ENCODE results near the gene FCGBP. TPM values are rescaled to one million over a fixed set of nuclear protein-coding genes. Genes with fewer than 3 reads are reported as not detected.

The FCGBP gene
- total RNA-seq, 1 experiment from 2014 or later: 0.80 TPM

DNA sequence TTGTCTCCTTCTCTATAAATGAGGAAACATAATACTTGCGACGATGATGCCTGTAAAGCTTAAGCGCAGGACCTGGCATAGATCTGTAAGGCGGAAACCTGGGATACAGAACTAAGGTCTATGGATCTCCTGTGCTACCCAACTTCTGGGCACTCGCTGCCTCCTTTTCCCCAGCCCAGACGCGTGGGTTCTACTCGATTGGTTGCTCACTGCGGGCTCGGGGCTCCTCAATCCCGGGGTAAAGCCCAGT, 35.9 kb upstream of the FCGBP start:
- Histone ChIP-seq H3K4me1 (ENCODE audit: insufficient read depth, low read length) (peaks cover 9% of the 10 kb centered on the region; the same call in 1 of the 2 replicates), H3K27me3 (ENCODE audit: low read length) (no peaks in the 10 kb centered on the region), H3K79me2 (ENCODE audit: low read length) (peaks cover 40% of the 10 kb centered on the region), H3K9me2 (replicated peaks; ENCODE audit: low read length) (no peaks in the 10 kb centered on the region), H4K20me1 (ENCODE audit: low read length) (no peaks in the 10 kb centered on the region), H3K9me3 (ENCODE audit: low read length) (no peaks in the 10 kb centered on the region), H3K4me3 (ENCODE audit: low read length) (peak overlapping the region; percentile 88), H3K36me3 (ENCODE audit: low read depth, low read length) (peaks cover 26% of the 10 kb centered on the region), H3F3A (ENCODE audit: low read length, unreplicated experiment) (no peaks in the 10 kb centered on the region), H2AFZ (ENCODE audit: low read length) (peak overlapping the region; percentile 75), H3K4me2 (ENCODE audit: low read length) (peak overlapping the region; percentile 97), H3K9ac (ENCODE audit: low read length) (peak overlapping the region; percentile 97), H3K27ac (ENCODE audit: low read length) (peak overlapping the region; percentile 65)
- no peak; the same call in 1 of the 2 replicates for ATAC-seq
- BruUV-seq (replicated peaks): TSS peak; percentile 92
- ChIA-PET POLR2A (ENCODE audit: unreplicated experiment) (interaction anchor here (0.5 to 1.0 kb wide), 7 partner anchors 40 to 1262 kb away, joined by 3 to 4 read pairs (median 3); partner anchors contain the start of gene ZNF780A), CTCF (interaction anchor here (0.5 to 1.5 kb wide), 6 partner anchors 89 to 627 kb away, joined by 3 to 11 read pairs (median 3); partner anchors contain the start of gene DYRK1B)
- intact Hi-C loops (cut with micrococcal nuclease): loop anchor here (2.0 to 10.0 kb wide), 2 partner anchors 66 to 86 kb away; partner anchors contain the start of gene ZNF780B
- DNase-seq: peak; percentile 8
- TF ChIP-seq EZH2phosphoT487 (IDR thresholded peaks at IDR 0.05; ENCODE audit: borderline replicate concordance, low read length): no peak
- TF ChIP-seq CTCF (conservative IDR thresholded peaks at IDR 0.05; ENCODE audit: low read depth, low read length): no peak
- no peak for TF ChIP-seq EZH2 (IDR thresholded peaks at IDR 0.05; ENCODE audit: low read length, unreplicated experiment)

GRCh38 chr19:39969681-39970424, 35.4 kb upstream of the FCGBP start:
- ChIA-PET CTCF (interaction anchor here (0.5 to 1.5 kb wide), 6 partner anchors 88 to 177 kb away, joined by 3 to 11 read pairs (median 4); partner anchors contain the start of gene DYRK1B), POLR2A (ENCODE audit: unreplicated experiment) (interaction anchor here (0.5 to 0.6 kb wide), 4 partner anchors 29 to 1262 kb away, joined by 3 to 4 read pairs (median 3); no protein-coding TSS in a partner anchor)
- DNase-seq (no peak), ATAC-seq (no peak)
- peaks cover 9% of the 10 kb centered on the region; the same call in 1 of the 2 replicates for H3K4me1 ChIP-seq (ENCODE audit: insufficient read depth, low read length)
- no peaks in the 10 kb centered on the region for H3F3A ChIP-seq (ENCODE audit: low read length, unreplicated experiment)
- peak overlapping the region; percentile 75 for H2AFZ ChIP-seq (ENCODE audit: low read length)
- no TSS peak for BruUV-seq (replicated peaks)
- H3K27ac ChIP-seq (ENCODE audit: low read length): peak overlapping the region; percentile 65
- peaks cover 23% of the 10 kb centered on the region for H3K36me3 ChIP-seq (ENCODE audit: low read depth, low read length)
- H3K4me2 ChIP-seq (ENCODE audit: low read length): peak overlapping the region; percentile 97
- no peaks in the 10 kb centered on the region for H3K9me3 ChIP-seq (ENCODE audit: low read length)
- no peaks in the 10 kb centered on the region for H3K9me2 ChIP-seq (replicated peaks; ENCODE audit: low read length)
- peak overlapping the region; percentile 88 for H3K4me3 ChIP-seq (ENCODE audit: low read length)
- no peaks in the 10 kb centered on the region for H4K20me1 ChIP-seq (ENCODE audit: low read length)
- peak overlapping the region; percentile 97 for H3K9ac ChIP-seq (ENCODE audit: low read length)
- intact Hi-C loops (cut with micrococcal nuclease): loop anchor here (2.0 to 10.0 kb wide), 2 partner anchors 65 to 87 kb away; partner anchors contain the start of gene ZNF780B
- no peaks in the 10 kb centered on the region for H3K27me3 ChIP-seq (ENCODE audit: low read length)
- peaks cover 40% of the 10 kb centered on the region for H3K79me2 ChIP-seq (ENCODE audit: low read length)
- TF ChIP-seq CTCF (conservative IDR thresholded peaks at IDR 0.05; ENCODE audit: low read depth, low read length) (no peak), EZH2 (IDR thresholded peaks at IDR 0.05; ENCODE audit: low read length, unreplicated experiment) (no peak), EZH2phosphoT487 (IDR thresholded peaks at IDR 0.05; ENCODE audit: borderline replicate concordance, low read length) (no peak)

DNA sequence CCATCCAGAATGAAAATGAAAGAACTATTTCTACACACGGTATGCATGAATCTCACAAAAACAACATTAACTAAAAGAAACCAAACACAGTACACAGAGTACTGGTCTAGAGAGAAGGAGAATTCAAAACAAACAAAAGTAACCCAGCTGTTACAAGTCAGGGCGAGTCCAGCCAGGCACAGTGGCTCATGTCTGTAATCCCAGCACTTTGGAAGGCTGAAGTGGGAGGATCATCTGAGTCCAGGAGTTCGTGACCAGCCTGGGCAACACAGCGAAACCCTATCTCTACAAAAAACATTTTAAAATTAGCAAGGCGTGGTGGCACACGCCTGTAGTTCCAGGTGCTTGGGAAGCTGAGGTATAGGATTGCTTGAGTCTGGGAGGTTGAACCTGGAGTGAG, 34.8 kb upstream of the FCGBP start:
- TF ChIP-seq CTCF (conservative IDR thresholded peaks at IDR 0.05; ENCODE audit: low read depth, low read length): no peak
- no peak for TF ChIP-seq EZH2phosphoT487 (IDR thresholded peaks at IDR 0.05; ENCODE audit: borderline replicate concordance, low read length)
- no peak for TF ChIP-seq EZH2 (IDR thresholded peaks at IDR 0.05; ENCODE audit: low read length, unreplicated experiment)
- H3K9ac ChIP-seq (ENCODE audit: low read length): no peak overlapping the region
- peaks cover 17% of the 10 kb centered on the region for H3K36me3 ChIP-seq (ENCODE audit: low read depth, low read length)
- H2AFZ ChIP-seq (ENCODE audit: low read length): no peak overlapping the region
- no peaks in the 10 kb centered on the region for H4K20me1 ChIP-seq (ENCODE audit: low read length)
- intact Hi-C loops (cut with micrococcal nuclease): no loop called here
- H3K9me3 ChIP-seq (ENCODE audit: low read length): no peaks in the 10 kb centered on the region
- ATAC-seq (no peak), DNase-seq (no peak)
- H3K4me3 ChIP-seq (ENCODE audit: low read length): no peak overlapping the region
- POLR2A ChIA-PET (ENCODE audit: unreplicated experiment): no interaction called here
- BruUV-seq (replicated peaks): no TSS peak
- peaks cover 9% of the 10 kb centered on the region; the same call in 1 of the 2 replicates for H3K4me1 ChIP-seq (ENCODE audit: insufficient read depth, low read length)
- peaks cover 40% of the 10 kb centered on the region for H3K79me2 ChIP-seq (ENCODE audit: low read length)
- H3K4me2 ChIP-seq (ENCODE audit: low read length): no peak overlapping the region
- H3F3A ChIP-seq (ENCODE audit: low read length, unreplicated experiment): no peaks in the 10 kb centered on the region
- CTCF ChIA-PET: interaction anchor here (0.5 kb wide), 1 partner anchor 172 kb away, joined by 4 read pairs; no protein-coding TSS in a partner anchor
- H3K9me2 ChIP-seq (replicated peaks; ENCODE audit: low read length): no peaks in the 10 kb centered on the region
- no peak overlapping the region for H3K27ac ChIP-seq (ENCODE audit: low read length)
- no peaks in the 10 kb centered on the region for H3K27me3 ChIP-seq (ENCODE audit: low read length)
